HEK293 (cell line): ENCODE results near the gene C5.

Source experiments
- CTCF ChIA-PET: fragments of 350-600 bp; formaldehyde crosslinking; extraction: SDS; loops from one replicate; lab custom pipeline; 2021; ENCODE audit warnings: antibody characterized with exemption; lab: Yijun Ruan, JAX
- POLR2A ChIA-PET: fragments of 300-600 bp; formaldehyde crosslinking; extraction: SDS; loops from one replicate; lab custom pipeline; 2020; ENCODE audit warnings: antibody characterized with exemption, inconsistent platforms; lab: Yijun Ruan, JAX
- H3K27ac ChIP-seq: fragments of 200-500 bp; sonication (Bioruptor generic); 2 replicates; pipeline ENCODE4 v1.5.1; 2014; ENCODE audit warnings: low read depth, low read length, control low read depth, inconsistent platforms; ENCODE audit errors: extremely low read depth
- H3K36me3 ChIP-seq, 2 experiments: fragments of 200-500 bp in 1 of 2; sonication (Bioruptor generic) in 1 of 2; 1 replicate in 1 of 2; 2 replicates in 1 of 2; pipeline ENCODE4 v1.5.1; 2014 to 2017; ENCODE audit warnings: inconsistent platforms in 2 of 2, low read length in 2 of 2; ENCODE audit not compliant: control insufficient read depth in 2 of 2, insufficient read depth in 1 of 2
- H3K4me1 ChIP-seq: fragments of 200-500 bp; sonication (Bioruptor generic); 2 replicates; pipeline ENCODE4 v1.5.1; 2014; ENCODE audit warnings: mild to moderate bottlenecking, low read length, inconsistent platforms; ENCODE audit not compliant: control insufficient read depth, insufficient read depth
- H3K4me3 ChIP-seq: 2 replicates; pipeline ENCODE4 v1.5.1; 2011; ENCODE audit warnings: low read depth, mild to moderate bottlenecking, control low read depth, low read length, moderate library complexity
- H3K9me3 ChIP-seq: fragments of 200-500 bp; sonication (Bioruptor generic); 2 replicates; pipeline ENCODE4 v1.5.1; 2014; ENCODE audit warnings: low read depth, low read length, inconsistent platforms; ENCODE audit not compliant: control insufficient read depth, insufficient read depth
- EGR2 ChIP-seq: fragments of 450-650 bp; formaldehyde crosslinking; IDR thresholded peaks from 2 replicates; pipeline ENCODE4 v1.5.1; 2016; ENCODE audit warnings: low read depth, missing biosample characterization, missing genetic modification characterization
- GLIS1 ChIP-seq: fragments of 450-650 bp; formaldehyde crosslinking; IDR thresholded peaks from 2 replicates; pipeline ENCODE4 v1.5.1; 2016; ENCODE audit warnings: missing biosample characterization, missing genetic modification characterization
- KLF9 ChIP-seq: fragments of 450-650 bp; formaldehyde crosslinking; IDR thresholded peaks from 2 replicates; pipeline ENCODE4 v1.5.1; 2016; ENCODE audit warnings: missing biosample characterization, missing genetic modification characterization, low read depth
- MYNN ChIP-seq: fragments of 450-650 bp; formaldehyde crosslinking; IDR thresholded peaks from 2 replicates; pipeline ENCODE4 v1.5.1; 2016; ENCODE audit warnings: missing biosample characterization, missing genetic modification characterization, borderline replicate concordance
- MZF1 ChIP-seq: fragments of 450-650 bp; formaldehyde crosslinking; IDR thresholded peaks from 2 replicates; pipeline ENCODE4 v1.5.1; 2017; ENCODE audit warnings: missing biosample characterization, missing genetic modification characterization, borderline replicate concordance
- OVOL3 ChIP-seq: fragments of 450-650 bp; formaldehyde crosslinking; IDR thresholded peaks from 2 replicates; pipeline ENCODE4 v1.5.1; 2016; ENCODE audit warnings: missing biosample characterization, missing genetic modification characterization
- WT1 ChIP-seq: fragments of 450-650 bp; formaldehyde crosslinking; IDR thresholded peaks from 2 replicates; pipeline ENCODE4 v1.5.1; 2016; ENCODE audit warnings: missing biosample characterization, missing genetic modification characterization
- ZBTB1 ChIP-seq: fragments of 450-650 bp; formaldehyde crosslinking; IDR thresholded peaks from 2 replicates; pipeline ENCODE4 v1.5.1; 2016; ENCODE audit warnings: missing biosample characterization, missing genetic modification characterization
- ZFHX2 ChIP-seq: fragments of 450-650 bp; formaldehyde crosslinking; conservative IDR thresholded peaks from 2 replicates; pipeline ENCODE4 v1.5.1; 2016; ENCODE audit warnings: missing biosample characterization, missing genetic modification characterization
- ZNF23 ChIP-seq: fragments of 450-650 bp; formaldehyde crosslinking; IDR thresholded peaks from 2 replicates; pipeline ENCODE4 v1.5.1; 2016; ENCODE audit warnings: missing biosample characterization, missing genetic modification characterization, borderline replicate concordance
- ZNF324 ChIP-seq: fragments of 450-650 bp; formaldehyde crosslinking; IDR thresholded peaks from 2 replicates; pipeline ENCODE4 v1.5.1; 2016; ENCODE audit warnings: missing biosample characterization, missing genetic modification characterization
- ZNF391 ChIP-seq: fragments of 450-650 bp; formaldehyde crosslinking; IDR thresholded peaks from 2 replicates; pipeline ENCODE4 v1.5.1; 2016; ENCODE audit warnings: low read depth, missing biosample characterization, missing genetic modification characterization, borderline replicate concordance
- ZNF394 ChIP-seq: fragments of 450-650 bp; formaldehyde crosslinking; IDR thresholded peaks from 2 replicates; pipeline ENCODE4 v1.5.1; 2016; ENCODE audit warnings: missing biosample characterization, missing genetic modification characterization, mild to moderate bottlenecking, moderate library complexity, borderline replicate concordance
- ZNF423 ChIP-seq: fragments of 450-650 bp; formaldehyde crosslinking; IDR thresholded peaks from 2 replicates; pipeline ENCODE4 v1.5.1; 2016; ENCODE audit warnings: missing biosample characterization, missing genetic modification characterization
- ZNF544 ChIP-seq: fragments of 450-650 bp; formaldehyde crosslinking; IDR thresholded peaks from 2 replicates; pipeline ENCODE4 v1.5.0; 2017; ENCODE audit warnings: missing biosample characterization, missing genetic modification characterization
- ZNF560 ChIP-seq: fragments of 450-650 bp; formaldehyde crosslinking; IDR thresholded peaks from 2 replicates; pipeline ENCODE4 v1.5.1; 2017; ENCODE audit warnings: missing biosample characterization, missing genetic modification characterization, borderline replicate concordance
- ZNF623 ChIP-seq: fragments of 450-650 bp; formaldehyde crosslinking; IDR thresholded peaks from 2 replicates; pipeline ENCODE4 v1.5.1; 2016; ENCODE audit warnings: missing biosample characterization, missing genetic modification characterization
- ZNF629 ChIP-seq: fragments of 450-650 bp; formaldehyde crosslinking; IDR thresholded peaks from 2 replicates; pipeline ENCODE4 v1.5.1; 2017; ENCODE audit warnings: missing biosample characterization, missing genetic modification characterization
- ZNF660 ChIP-seq: fragments of 450-650 bp; IDR thresholded peaks from 2 replicates; pipeline ENCODE4 v1.5.1; 2018; ENCODE audit warnings: missing biosample characterization, mild to moderate bottlenecking, missing genetic modification characterization
- ZSCAN16 ChIP-seq: fragments of 450-650 bp; formaldehyde crosslinking; IDR thresholded peaks from 2 replicates; pipeline ENCODE4 v1.5.1; 2016; ENCODE audit warnings: missing biosample characterization, missing genetic modification characterization
- TF ChIP-seq, protein P1 (sequence below): fragments of 450-650 bp; formaldehyde crosslinking; IDR thresholded peaks from 2 replicates; pipeline ENCODE4 v1.5.1; 2016; ENCODE audit warnings: missing biosample characterization, missing genetic modification characterization
- TF ChIP-seq, protein P2 (sequence below): fragments of 450-650 bp; formaldehyde crosslinking; IDR thresholded peaks from 2 replicates; pipeline ENCODE4 v1.5.1; 2016; ENCODE audit warnings: missing biosample characterization, missing genetic modification characterization
- TF ChIP-seq, protein P3 (sequence below): fragments of 450-650 bp; IDR thresholded peaks from 2 replicates; pipeline ENCODE4 v1.5.1; 2018; ENCODE audit warnings: missing biosample characterization, missing genetic modification characterization
- TF ChIP-seq, protein P4 (sequence below): fragments of 450-650 bp; formaldehyde crosslinking; IDR thresholded peaks from 2 replicates; pipeline ENCODE4 v1.5.1; 2016; ENCODE audit warnings: missing biosample characterization, missing genetic modification characterization
- TF ChIP-seq, protein P5 (sequence below): fragments of 450-650 bp; formaldehyde crosslinking; IDR thresholded peaks from 2 replicates; pipeline ENCODE4 v1.5.1; 2016; ENCODE audit warnings: missing biosample characterization, missing genetic modification characterization
- TF ChIP-seq, protein P6 (sequence below): fragments of 450-650 bp; formaldehyde crosslinking; IDR thresholded peaks from 2 replicates; pipeline ENCODE4 v1.5.1; 2017; ENCODE audit warnings: missing biosample characterization, missing genetic modification characterization

C5 gene

DNA sequence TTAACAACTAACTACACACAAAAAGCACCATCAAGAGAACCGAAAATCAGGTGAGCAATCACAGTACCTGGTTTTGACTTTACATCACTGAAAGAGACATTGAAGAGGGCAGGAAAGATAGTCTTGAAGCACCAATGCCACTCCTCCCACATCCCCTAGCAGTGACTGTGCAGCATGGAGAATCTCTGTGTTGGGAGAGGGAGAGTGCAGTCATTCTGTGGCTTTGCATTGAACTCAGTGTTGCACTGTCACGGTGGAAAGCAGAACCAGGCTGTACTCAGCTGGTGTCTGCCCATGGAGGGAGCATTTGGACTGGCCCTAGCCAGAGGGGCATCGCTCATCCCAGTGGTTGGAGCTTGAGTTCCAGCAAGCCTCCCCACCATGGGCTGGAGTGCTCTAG, 40.4 kb downstream of the C5 start:
- no peaks in the 10 kb centered on the region for H3K4me1 ChIP-seq
- ChIA-PET CTCF (no interaction called here), POLR2A (no interaction called here)
- H3K9me3 ChIP-seq: no peaks in the 10 kb centered on the region
- H3K36me3 ChIP-seq: no peaks in the 10 kb centered on the region
- no peak overlapping the region for H3K27ac ChIP-seq
- no peak overlapping the region for H3K4me3 ChIP-seq
- TF ChIP-seq ZNF560 (tag by site-specific recombination): no peak
- TF ChIP-seq MYNN (tag by site-specific recombination): no peak
- no peak for TF ChIP-seq EGR2 (tag by site-specific recombination)
- TF ChIP-seq, protein P1, sequence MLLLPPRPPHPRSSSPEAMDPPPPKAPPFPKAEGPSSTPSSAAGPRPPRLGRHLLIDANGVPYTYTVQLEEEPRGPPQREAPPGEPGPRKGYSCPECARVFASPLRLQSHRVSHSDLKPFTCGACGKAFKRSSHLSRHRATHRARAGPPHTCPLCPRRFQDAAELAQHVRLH (tag by site-specific recombination): no peak
- TF ChIP-seq, protein P2, sequence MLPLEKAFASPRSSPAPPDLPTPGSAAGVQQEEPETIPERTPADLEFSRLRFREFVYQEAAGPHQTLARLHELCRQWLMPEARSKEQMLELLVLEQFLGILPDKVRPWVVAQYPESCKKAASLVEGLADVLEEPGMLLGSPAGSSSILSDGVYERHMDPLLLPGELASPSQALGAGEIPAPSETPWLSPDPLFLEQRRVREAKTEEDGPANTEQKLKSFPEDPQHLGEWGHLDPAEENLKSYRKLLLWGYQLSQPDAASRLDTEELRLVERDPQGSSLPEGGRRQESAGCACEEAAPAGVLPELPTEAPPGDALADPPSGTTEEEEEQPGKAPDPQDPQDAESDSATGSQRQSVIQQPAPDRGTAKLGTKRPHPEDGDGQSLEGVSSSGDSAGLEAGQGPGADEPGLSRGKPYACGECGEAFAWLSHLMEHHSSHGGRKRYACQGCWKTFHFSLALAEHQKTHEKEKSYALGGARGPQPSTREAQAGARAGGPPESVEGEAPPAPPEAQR (tag by site-specific recombination): no peak
- no peak for TF ChIP-seq ZSCAN16
- TF ChIP-seq, protein P3, sequence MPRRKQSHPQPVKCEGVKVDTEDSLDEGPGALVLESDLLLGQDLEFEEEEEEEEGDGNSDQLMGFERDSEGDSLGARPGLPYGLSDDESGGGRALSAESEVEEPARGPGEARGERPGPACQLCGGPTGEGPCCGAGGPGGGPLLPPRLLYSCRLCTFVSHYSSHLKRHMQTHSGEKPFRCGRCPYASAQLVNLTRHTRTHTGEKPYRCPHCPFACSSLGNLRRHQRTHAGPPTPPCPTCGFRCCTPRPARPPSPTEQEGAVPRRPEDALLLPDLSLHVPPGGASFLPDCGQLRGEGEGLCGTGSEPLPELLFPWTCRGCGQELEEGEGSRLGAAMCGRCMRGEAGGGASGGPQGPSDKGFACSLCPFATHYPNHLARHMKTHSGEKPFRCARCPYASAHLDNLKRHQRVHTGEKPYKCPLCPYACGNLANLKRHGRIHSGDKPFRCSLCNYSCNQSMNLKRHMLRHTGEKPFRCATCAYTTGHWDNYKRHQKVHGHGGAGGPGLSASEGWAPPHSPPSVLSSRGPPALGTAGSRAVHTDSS (tag by site-specific recombination): no peak
- TF ChIP-seq KLF9 (tag by site-specific recombination): no peak
- TF ChIP-seq WT1 (tag by site-specific recombination): no peak
- no peak for TF ChIP-seq ZNF394
- TF ChIP-seq ZNF423 (tag by site-specific recombination): no peak
- no peak for TF ChIP-seq OVOL3

DNA sequence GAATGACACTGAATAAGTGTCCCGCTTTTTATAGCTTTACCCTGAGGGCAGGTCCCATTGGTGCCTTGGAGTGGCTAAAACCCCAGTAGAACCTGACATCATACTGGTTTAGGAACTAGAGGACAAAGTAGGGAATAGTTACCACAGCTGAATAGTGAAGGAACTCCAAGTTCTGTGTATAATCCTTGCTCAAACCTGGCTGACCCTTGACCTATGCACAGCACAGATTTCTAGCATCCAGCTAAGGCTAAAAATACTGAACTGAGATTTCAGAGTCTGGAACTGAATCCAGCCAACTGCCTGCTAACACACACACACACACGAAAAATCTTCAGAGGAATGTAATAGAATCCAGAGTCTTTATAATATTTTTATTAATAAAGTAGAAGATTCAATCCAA, 50.8 kb downstream of the C5 start:
- no peaks in the 10 kb centered on the region for H3K9me3 ChIP-seq
- no peaks in the 10 kb centered on the region for H3K4me1 ChIP-seq
- ChIA-PET CTCF (interaction anchor here (0.7 to 1.8 kb wide), 5 partner anchors 13 to 80 kb away, joined by 3 to 8 read pairs (median 3); no protein-coding TSS in a partner anchor), POLR2A (interaction anchor here (0.5 kb wide), 1 partner anchor 130 kb away, joined by 3 read pairs; no protein-coding TSS in a partner anchor)
- H3K36me3 ChIP-seq: no peaks in the 10 kb centered on the region
- no peak overlapping the region for H3K27ac ChIP-seq
- H3K4me3 ChIP-seq: no peak overlapping the region
- TF ChIP-seq ZNF629 (tag by site-specific recombination) (no peak), GLIS1 (tag by site-specific recombination) (no peak), ZNF391 (tag by site-specific recombination) (no peak), ZNF324 (tag by site-specific recombination) (no peak), ZFHX2 (tag by site-specific recombination) (no peak), ZNF544 (tag by site-specific recombination) (no peak), ZNF23 (tag by site-specific recombination) (no peak), ZNF623 (tag by site-specific recombination) (no peak), MZF1 (tag by site-specific recombination) (no peak), ZNF660 (no peak), ZBTB1 (tag by site-specific recombination) (no peak)
- TF ChIP-seq, protein P4, sequence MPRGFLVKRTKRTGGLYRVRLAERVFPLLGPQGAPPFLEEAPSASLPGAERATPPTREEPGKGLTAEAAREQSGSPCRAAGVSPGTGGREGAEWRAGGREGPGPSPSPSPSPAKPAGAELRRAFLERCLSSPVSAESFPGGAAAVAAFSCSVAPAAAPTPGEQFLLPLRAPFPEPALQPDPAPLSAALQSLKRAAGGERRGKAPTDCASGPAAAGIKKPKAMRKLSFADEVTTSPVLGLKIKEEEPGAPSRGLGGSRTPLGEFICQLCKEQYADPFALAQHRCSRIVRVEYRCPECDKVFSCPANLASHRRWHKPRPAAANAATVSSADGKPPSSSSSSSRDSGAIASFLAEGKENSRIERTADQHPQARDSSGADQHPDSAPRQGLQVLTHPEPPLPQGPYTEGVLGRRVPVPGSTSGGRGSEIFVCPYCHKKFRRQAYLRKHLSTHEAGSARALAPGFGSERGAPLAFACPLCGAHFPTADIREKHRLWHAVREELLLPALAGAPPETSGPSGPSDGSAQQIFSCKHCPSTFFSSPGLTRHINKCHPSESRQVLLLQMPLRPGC (tag by site-specific recombination): no peak
- TF ChIP-seq, protein P5, sequence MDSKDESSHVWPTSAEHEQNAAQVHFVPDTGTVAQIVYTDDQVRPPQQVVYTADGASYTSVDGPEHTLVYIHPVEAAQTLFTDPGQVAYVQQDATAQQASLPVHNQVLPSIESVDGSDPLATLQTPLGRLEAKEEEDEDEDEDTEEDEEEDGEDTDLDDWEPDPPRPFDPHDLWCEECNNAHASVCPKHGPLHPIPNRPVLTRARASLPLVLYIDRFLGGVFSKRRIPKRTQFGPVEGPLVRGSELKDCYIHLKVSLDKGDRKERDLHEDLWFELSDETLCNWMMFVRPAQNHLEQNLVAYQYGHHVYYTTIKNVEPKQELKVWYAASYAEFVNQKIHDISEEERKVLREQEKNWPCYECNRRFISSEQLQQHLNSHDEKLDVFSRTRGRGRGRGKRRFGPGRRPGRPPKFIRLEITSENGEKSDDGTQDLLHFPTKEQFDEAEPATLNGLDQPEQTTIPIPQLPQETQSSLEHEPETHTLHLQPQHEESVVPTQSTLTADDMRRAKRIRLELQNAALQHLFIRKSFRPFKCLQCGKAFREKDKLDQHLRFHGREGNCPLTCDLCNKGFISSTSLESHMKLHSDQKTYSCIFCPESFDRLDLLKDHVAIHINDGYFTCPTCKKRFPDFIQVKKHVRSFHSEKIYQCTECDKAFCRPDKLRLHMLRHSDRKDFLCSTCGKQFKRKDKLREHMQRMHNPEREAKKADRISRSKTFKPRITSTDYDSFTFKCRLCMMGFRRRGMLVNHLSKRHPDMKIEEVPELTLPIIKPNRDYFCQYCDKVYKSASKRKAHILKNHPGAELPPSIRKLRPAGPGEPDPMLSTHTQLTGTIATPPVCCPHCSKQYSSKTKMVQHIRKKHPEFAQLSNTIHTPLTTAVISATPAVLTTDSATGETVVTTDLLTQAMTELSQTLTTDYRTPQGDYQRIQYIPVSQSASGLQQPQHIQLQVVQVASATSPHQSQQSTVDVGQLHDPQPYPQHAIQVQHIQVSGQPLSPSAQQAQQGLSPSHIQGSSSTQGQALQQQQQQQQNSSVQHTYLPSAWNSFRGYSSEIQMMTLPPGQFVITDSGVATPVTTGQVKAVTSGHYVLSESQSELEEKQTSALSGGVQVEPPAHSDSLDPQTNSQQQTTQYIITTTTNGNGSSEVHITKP (tag by site-specific recombination): no peak
- TF ChIP-seq, protein P6, sequence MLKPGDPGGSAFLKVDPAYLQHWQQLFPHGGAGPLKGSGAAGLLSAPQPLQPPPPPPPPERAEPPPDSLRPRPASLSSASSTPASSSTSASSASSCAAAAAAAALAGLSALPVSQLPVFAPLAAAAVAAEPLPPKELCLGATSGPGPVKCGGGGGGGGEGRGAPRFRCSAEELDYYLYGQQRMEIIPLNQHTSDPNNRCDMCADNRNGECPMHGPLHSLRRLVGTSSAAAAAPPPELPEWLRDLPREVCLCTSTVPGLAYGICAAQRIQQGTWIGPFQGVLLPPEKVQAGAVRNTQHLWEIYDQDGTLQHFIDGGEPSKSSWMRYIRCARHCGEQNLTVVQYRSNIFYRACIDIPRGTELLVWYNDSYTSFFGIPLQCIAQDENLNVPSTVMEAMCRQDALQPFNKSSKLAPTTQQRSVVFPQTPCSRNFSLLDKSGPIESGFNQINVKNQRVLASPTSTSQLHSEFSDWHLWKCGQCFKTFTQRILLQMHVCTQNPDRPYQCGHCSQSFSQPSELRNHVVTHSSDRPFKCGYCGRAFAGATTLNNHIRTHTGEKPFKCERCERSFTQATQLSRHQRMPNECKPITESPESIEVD: no peak
